Frontal cortex (tissue), 4 donors: ENCODE results near the gene MRPL33. TPM values are rescaled to one million over a fixed set of nuclear protein-coding genes. Genes with fewer than 3 reads are reported as not detected.

ENCODE experiments used
- DNase-seq, 2 donors: peaks; one replicate each; pipeline ENCODE4 v3.0.0; 2012; ENCODE audit warnings: low spot score in 2 of 2
- FAIRE-seq: peaks from 2 replicates; lab custom pipeline; 2012; peaks lifted over from hg19 to GRCh38; lab: Jason Lieb, UNC
- total RNA-seq: library from RNA; depleted of rRNA; stranded (reverse); fragments of >200 nt; gene quantifications from one replicate; pipeline ENCODE4 v1.2.3, GENCODE V29; 2014
- donor health status: control.
- donor health status: control.
- donor health status: control.

Gene MRPL33
- total RNA-seq: 56.7 TPM

DNA sequence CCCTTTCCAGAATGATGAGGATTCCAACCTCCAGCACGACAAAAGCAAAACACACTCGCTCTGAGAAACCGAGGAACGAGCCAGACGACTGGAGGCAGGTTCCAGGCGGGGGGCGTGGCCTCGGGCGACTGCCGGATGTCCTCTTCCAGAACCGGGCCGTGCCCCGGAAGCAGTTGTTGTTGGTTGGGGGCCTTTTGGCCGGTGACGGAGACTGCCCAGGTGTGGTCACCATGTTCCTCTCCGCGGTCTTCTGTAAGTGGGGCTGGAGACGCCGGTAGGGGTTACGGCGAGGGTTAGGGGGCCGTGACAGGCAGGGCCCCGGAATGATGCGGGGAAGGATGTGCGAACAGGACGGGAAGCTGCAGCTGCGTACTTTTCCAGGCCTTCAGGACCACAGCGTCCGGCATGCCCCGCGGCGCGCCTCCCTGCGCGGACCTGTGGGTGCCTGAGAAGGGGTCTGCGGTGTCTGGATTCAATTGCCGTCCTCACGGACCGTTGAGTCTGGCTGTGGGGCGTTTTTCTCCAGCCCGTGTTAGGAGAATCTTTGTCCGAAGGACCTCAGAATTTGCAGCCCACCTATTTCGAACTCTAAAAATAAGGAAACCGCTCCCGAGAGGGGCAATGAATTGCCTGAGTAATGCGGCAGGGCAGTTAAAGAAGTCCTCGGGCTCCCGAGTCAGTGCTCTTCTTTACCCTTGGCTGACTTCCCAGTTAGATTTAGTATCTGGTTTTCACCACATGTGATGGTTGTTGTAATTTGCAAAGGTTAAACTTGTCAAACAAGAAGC is at the start of gene MRPL33:
MRPL33 (plus strand) TSS at position 172 of the 788 bp plus-strand sequence; CDS start at position 231, 59 bp downstream.
- FAIRE-seq: no peak

DNA sequence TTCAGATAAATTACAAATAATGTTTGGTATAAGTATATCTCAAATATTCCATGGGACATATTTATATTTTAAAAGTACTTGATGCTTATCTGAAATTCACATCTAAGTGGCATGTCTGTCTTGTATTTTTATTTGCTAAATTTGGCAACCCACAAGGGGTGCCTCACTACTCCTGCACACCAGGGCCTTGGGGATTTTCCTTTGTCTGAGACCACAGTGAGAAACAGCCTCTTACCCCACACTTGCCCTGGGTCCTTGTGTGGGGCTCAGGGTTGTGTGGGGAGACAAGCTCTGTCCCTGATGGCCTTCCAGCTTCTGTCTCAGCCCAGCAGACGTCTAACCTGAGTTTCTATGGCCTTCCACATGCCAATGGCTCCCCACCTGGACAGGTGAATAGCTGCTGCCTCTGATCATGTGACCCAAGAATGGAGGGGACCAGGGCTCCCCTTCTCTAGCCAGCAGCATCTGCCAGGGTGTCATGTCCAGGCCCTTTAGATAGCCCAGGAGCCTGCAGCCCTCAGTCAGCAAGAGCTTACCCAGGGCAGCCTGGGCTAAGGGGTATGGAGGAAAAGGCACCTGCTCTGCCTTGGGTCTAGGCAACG is 49.5 kb upstream of the MRPL33 start:
- DNase-seq: no peak
- FAIRE-seq: no peak

More for the DNA sequence above, at the start of gene MRPL33:
- DNase-seq: peak; percentile 80 to 92

DNA sequence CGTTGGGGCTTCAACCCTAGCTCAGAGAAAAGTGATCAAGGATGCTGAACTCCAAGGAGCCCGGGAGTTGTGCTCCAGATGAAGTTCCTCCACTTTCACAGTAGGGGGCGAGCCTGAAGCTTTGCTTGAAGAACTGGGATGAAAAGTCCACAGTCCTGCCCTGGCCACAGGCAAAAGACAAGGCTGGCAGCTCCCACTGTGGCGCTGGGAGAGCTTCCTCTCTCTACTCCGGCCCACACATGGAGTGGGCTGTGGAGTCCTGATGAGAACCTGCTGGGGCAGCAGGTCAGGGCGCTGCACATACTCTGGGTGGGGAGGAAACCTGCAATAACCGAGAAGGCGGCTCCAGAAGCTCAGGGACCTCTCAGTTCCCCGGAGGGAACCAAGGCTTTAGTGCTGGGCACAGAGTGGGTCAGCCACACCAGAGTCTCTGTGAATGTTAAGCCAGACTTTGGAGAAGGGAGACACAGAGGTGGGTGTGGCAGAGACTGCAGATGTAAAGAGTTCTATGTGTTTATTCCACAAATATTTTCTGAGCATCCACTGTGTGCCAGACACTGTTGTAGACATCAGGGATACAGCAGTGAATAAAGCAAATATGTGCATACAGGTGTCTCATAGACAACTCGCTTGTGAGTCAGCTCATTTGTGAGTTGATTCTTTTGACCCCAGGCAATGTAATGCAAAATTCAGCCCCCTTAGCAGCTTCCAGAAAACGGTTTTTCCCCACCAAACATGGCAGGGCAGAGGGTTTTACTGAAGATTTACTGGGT is 48.0 kb upstream of the MRPL33 start:
- no peak for FAIRE-seq

DNA sequence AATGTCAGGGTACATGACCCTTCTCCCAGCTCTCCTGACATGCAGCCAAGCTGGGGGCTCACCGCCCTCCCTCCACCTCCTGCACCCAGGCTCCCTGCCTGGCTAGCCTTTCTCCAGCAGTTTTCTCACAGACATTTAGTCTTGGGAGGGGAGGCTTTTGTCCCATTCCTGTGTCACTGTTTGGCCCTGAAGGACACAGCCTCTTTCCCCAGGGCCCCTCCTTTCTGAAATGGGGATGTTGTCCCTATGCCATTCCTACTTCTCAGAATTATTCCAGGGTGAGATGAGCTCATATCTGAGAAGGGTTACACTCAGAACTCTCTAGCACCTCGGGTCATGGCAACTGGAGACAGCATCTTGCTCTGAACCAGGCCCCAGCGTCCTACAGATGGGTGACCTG is 47.3 kb upstream of the MRPL33 start:
- FAIRE-seq: no peak
- DNase-seq: no peak

More for the DNA sequence above, 48.0 kb upstream of the MRPL33 start:
- DNase-seq: peak; percentile 49 to 68

DNA sequence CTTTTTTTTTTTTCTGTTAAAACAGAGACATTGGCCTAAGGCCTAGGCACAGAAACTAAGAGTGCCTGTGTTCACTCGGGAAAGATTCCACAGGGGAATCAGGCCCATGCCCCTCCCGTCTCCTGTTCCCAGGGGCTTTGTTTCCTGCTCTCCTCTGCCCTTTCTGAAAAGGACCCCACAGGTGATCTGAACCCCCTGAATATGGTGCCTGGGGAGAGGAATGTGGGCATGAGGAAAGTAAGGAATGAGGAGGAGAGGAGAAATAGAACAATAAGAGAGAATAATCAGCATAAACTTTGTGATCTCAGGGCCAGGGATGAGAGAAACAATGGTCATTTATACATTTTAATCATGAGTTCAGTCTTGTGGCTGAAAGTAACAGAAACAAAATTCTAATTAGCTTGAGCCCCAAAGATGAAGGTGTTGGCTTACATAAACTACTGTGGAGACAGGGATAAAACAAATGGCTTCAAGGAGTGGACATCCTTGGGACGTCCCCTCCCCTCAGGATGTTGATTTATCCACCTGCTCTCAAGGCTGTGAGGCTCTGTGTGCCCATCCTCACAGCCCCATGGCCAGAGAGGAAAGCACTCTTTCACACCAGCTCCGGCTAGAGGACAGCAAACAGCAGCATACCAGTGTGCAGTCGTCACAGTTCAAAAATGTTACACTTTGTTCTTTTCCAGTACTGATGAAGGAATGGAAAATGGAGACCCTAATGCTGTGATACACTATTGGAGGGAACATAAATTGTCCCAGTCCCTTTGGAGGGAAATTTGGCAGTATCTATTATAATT is 46.4 kb upstream of the MRPL33 start:
- DNase-seq: no peak
- FAIRE-seq: no peak

DNA sequence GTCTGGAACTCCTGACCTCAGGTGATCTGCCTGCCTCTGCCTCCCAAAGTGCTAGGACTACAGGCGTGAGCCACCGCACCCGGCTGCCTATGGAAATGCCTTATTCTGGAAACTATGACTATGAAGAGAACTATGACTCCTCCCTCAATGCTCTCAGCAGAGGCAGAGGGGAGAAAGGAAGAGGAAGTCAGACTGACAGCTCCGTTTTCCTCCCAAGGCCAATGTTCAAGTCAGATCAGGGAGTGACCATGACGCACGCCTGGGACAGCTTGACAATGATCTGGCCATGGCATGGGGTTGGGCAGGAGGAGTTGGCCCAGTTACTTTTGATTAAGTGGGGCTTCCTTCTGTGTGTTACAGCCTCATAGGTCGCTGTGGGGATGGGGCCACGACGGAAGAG is 44.3 kb upstream of the MRPL33 start:
- FAIRE-seq (no peak), DNase-seq (no peak)

DNA sequence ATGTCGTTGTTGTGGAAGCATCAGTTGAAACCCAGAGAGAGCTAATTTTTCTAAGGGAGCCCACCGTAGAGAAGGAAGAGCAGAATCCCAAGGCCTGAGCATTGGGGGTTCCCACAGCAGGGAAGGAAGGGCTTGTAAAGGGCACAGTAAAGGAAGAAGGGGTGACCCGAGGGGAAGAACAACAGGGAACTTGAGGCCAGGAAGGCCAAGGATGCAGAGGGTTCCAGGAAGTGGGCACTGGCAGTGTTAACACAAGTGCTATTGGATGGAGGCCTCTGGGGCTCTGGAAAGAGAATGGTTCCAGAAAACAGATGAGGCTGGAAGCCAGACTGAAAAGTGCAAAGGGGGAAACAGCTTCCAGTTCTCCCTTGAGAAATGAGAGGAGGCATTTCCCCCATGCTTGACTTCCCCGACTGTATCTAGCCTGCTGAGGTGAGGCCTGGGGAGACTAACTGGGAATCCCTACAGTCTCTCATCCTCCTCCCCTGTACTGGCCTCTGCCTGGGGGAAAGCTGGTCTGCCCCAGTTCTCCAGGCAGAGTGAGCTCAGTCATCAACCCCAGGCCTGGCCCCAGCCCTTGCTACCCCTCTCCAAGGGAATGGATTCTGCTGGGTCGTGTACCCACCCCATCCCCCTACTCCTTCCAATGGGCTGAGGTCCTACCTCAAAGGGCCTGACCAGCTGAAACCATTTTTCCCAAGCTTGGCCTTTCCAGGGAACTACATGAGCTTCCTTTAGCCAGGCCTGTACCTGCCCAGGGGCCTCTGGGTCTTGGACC is 43.2 kb upstream of the MRPL33 start:
- FAIRE-seq (no peak), DNase-seq (no peak)

DNA sequence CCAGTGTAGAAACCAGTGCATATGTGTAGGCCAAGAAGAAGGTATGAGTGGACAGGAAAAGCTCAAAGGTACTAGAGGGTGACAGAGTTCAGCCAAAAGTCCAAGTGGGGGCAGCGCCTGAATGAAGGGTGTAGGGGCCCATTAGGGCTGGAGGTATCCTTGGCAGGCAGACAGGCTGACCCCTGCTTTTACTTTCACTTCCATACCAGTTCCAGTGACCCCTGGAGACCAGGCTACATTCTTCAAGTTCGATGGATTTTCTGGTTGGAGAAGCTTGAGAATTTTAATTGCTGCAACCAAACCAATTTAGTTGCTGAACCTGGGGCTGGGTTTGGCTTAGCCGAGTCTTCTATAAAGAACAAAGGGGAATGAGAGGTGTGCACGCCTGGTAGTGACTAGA is 42.3 kb upstream of the MRPL33 start:
- FAIRE-seq (no peak), DNase-seq (no peak)

DNA sequence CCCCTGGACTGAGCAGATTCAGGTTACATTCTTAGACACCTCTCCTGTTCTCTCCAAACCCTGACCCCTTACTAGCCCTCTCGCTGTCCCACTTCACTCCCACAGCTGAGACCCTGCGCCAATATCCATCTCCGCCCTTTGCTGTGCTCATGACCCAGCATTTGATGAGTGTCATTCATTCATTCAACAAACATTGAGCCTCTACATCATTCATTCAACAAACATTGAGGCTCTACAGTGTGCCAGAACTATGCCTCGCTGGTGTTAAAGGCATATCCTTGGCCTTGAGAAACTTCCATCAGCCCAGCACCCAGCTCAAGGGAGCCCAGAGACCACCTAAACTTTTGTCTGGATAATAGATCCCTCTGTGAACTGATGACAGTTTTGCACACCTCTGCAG is 41.9 kb upstream of the MRPL33 start:
- DNase-seq (no peak), FAIRE-seq (no peak)

DNA sequence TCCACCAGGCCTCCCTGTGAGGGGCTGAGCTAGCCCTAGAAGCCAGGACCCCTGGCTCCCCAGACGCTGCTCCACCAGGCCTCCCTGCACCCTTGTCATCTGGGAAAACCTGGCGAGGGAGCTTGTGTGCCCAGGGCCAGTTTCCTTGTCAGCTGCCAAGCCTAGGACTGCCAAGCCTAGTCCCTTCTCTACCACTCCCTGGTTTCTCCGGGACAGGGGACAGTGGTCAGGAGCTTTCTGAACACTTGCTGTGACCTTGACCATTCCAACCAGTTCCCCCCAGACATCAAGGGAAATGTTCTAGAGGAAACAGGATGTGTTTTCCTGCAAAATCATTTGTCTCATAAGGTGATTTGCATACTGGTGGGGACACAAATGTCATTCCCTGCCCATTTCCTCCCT is 41.3 kb upstream of the MRPL33 start:
- FAIRE-seq (no peak), DNase-seq (no peak)

DNA sequence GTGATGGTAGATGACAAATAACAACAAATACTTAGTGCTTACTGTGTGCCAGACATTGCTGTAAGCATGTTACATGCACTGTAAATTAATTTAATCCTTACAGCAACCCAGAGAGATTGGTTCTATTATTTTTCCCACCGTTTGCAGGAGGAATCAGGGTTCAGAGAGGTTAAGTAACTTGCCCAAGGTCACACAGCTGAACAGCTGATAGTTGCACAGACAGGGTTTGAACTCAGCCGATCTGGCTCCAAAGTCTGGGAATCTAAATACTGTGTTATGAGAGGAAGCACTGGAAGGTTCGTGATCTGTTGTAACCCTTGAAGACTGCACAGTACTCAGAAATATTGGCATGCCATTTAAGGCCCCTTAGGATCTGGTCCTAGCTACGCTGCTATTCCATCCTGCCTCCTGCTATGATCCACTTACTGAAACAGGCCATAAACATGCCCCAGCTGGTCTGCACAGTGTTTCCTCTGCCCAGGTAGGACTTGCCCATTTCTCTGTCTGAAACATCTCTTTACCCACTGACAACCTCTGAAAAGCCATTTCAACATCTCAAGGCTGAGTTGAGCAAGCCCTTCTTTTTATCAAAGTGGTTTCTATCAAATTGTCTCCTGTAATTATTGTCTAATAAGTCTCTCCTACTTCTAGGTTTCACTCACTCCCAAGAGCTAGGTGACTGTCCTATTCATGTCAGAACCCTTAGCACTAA is 40.4 kb upstream of the MRPL33 start:
- FAIRE-seq (no peak), DNase-seq (no peak)

DNA sequence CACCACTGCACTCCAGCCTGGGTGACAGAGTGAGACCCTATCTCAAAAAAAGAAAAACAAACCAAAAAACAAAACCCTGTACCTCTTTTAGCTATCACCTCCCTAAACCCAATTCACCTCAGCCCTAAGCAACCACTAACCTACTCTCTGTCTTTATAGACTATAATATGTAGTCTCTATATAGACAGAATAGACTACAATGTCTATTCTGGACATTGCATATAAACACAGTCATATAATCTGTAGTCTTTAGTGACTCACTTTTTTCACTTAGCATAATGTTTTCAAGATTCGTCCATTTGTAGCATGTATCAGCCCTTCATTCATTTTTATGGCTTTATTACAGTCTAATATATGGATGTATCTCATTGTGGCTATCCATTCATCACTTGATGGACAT is 37.2 kb upstream of the MRPL33 start:
- FAIRE-seq (no peak), DNase-seq (no peak)

DNA sequence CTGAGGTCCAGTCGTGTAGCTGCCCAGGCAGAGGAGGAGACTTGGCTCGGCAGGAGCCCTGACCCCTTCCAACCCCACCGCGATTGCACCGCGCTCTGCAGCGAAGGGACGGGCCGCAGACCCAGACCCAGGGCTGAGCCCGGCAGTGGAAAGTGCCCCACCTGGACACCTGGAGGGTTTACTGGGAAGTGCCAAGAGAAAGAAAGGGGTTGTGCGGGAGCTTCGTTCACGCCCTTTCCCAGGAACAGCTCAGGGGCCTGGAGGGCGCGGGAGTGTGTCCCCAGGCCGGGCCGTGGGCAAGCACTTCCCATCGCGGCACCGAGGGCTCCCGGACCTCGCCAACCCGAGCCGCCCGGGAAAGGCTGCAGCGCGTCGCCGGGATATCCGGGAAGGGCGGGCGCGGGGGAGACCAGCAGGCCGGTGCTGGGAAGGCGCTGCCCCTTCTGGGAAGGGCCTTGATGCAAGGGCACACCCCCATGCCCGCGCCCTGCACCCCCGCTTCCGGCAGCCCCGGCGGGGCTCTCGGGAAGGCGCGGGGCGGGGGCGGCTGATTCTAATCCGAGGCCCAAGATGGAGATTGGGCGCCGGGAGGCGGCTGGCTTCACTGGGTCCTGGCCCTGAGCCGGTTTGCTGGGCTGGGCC is 36.1 kb upstream of the MRPL33 start:
- no peak for FAIRE-seq
- peak; percentile 50 to 78 for DNase-seq

DNA sequence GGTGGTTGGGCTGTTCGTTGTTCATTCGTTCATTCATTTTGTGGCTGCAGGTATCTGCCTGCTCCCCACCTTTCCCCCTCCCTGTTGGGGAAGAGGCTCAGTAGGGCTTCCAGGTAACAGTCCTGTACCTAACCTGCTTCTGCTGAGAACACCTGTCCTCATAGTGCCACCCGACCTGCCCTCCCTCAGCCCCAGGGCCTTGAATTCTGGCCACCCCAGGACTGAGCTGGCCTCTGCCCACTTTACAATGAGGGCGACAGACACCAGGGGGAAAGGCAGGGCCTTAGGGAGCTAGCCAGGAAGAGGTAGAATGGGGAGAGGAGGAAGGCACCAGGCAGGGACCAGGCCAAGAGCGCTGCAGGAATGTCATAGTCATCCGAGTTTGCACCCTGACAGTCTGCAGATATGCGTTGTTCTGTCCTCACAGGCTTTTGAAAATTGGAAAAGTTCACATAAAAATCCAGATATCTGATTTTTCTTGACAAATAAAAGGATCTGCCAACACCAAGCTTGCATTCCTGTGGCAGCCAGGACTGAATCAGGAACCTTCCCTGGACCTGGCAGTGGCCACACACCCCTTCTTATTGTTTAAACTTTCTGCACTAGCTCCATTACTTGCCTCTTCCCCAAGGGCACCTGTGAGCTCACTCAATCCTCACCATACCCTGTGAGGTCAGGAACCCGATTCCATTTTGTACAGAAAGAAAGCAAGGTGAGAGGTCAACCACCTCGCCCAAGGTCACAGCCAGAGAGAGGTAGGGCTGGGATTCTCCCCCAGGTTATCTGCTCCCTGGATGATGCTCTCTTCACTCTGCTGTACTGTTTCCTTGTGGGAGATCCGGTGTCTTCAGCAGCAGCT is 35.3 kb upstream of the MRPL33 start:
- no peak for DNase-seq
- FAIRE-seq: no peak

DNA sequence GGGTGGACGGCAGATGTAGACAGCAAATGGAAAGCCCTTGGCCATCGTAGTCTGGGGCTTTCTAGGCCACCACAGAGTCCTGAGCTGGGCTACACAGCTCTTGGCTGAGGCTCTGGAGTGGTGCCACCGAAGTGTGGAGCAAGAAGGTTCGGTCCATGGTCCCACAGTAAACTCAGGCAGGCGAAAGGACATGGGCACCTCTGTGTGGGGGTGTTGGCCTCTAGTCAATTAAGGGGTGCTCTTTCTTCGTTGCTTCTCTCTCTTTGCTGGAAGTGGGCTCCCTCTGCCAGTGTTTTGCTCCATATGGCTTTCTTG is 34.7 kb upstream of the MRPL33 start:
- DNase-seq: no peak
- FAIRE-seq: no peak

DNA sequence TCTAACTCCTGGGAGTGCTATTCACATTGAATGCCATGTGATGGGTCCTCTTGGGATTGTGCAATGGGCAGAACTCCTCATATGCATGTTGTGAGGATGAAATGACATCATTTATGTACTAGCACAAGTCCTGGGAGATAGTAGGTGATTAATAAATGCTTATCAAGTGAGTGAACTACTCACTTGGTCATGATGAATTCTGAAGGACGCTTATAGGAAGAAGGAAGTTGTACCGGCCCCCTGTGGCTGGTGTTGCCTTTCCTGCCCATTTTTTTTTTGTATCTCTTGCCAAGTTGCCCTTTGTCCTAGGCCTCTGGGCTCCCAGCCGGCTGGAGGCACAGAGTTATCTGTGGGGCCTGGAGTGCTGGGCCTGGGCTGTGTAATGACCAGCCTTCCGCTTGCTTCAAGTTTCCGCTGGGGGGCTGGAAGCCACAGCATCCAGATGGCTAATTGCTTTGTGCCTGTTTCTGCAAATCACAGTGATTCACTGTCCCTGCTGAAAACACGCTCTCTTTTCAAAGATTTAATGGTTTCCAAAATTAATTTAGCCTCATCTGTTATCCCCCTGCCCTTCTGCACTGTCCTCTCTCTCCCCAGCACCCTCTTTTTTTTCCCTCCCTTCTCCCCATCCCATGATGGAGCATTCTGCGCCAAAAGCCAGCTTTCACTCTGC is 33.7 kb upstream of the MRPL33 start:
- FAIRE-seq (no peak), DNase-seq (no peak)
